Trophoblast cell (in vitro differentiated cells and primary cell): ENCODE data around the gene OGFR.
A peak's percentile ranks its signal among the peaks of the same experiment; 100 is the strongest.

ENCODE experiments used
- DNase-seq, 2 donors: peaks; one replicate each; pipeline ENCODE4 v3.0.0-alpha.2; 2016
- H2AFZ ChIP-seq: 2 replicates; pipeline ENCODE4 v1.6.1; 2013; ENCODE audit warnings: low read length, moderate library complexity, mild to moderate bottlenecking; ENCODE audit not compliant: insufficient read depth, poor library complexity
- H2AK5ac ChIP-seq: 2 replicates; pipeline ENCODE4 v1.6.1; 2013; ENCODE audit warnings: mild to moderate bottlenecking, low read length
- H2BK120ac ChIP-seq: 2 replicates; pipeline ENCODE4 v1.6.1; 2013; ENCODE audit warnings: low read length, mild to moderate bottlenecking, moderate library complexity; ENCODE audit not compliant: insufficient read depth, poor library complexity
- H2BK12ac ChIP-seq: 2 replicates; pipeline ENCODE4 v1.6.1; 2013; ENCODE audit warnings: mild to moderate bottlenecking, low read length, moderate library complexity
- H2BK5ac ChIP-seq: 2 replicates; pipeline ENCODE4 v1.6.1; 2013; ENCODE audit warnings: low read length, low read depth, moderate library complexity, mild to moderate bottlenecking; ENCODE audit not compliant: poor library complexity
- H3K14ac ChIP-seq: 2 replicates; pipeline ENCODE4 v1.6.1; 2013; ENCODE audit warnings: mild to moderate bottlenecking, low read length
- H3K18ac ChIP-seq: 2 replicates; pipeline ENCODE4 v1.6.1; 2013; ENCODE audit warnings: mild to moderate bottlenecking, low read length
- H3K23ac ChIP-seq: 2 replicates; pipeline ENCODE4 v1.6.1; 2013; ENCODE audit warnings: low read length
- H3K27ac ChIP-seq: 2 replicates; pipeline ENCODE4 v1.5.1; 2013; ENCODE audit warnings: low read depth, mild to moderate bottlenecking, inconsistent platforms, low read length, moderate library complexity
- H3K27me3 ChIP-seq: 2 replicates; pipeline ENCODE4 v1.6.1; 2013; ENCODE audit warnings: inconsistent platforms, mild to moderate bottlenecking, low read length, moderate library complexity; ENCODE audit not compliant: insufficient read depth
- H3K36me3 ChIP-seq, 2 experiments: 1 replicate in 1 of 2; 2 replicates in 1 of 2; pipeline ENCODE4 v1.6.1; 2013; ENCODE audit warnings: low read length in 2 of 2, mild to moderate bottlenecking in 2 of 2, moderate library complexity in 1 of 2; ENCODE audit not compliant: insufficient read depth in 2 of 2, control insufficient read depth in 1 of 2
- H3K4ac ChIP-seq: 2 replicates; pipeline ENCODE4 v1.6.1; 2013; ENCODE audit warnings: low read depth, mild to moderate bottlenecking, low read length, moderate library complexity
- H3K4me1 ChIP-seq, 2 experiments: 1 replicate in 1 of 2; 2 replicates in 1 of 2; pipeline ENCODE4 v1.6.1; 2013; ENCODE audit warnings: low read length in 2 of 2, mild to moderate bottlenecking in 2 of 2, moderate library complexity in 1 of 2; ENCODE audit not compliant: insufficient read depth in 2 of 2, control insufficient read depth in 1 of 2
- H3K4me2 ChIP-seq: 2 replicates; pipeline ENCODE4 v1.6.1; 2013; ENCODE audit warnings: inconsistent platforms, mild to moderate bottlenecking, low read length, moderate library complexity
- H3K4me3 ChIP-seq: 2 replicates; pipeline ENCODE4 v1.5.1; 2013; ENCODE audit warnings: mild to moderate bottlenecking, low read depth, low read length, inconsistent platforms
- H3K79me1 ChIP-seq: one replicate; pipeline ENCODE4 v1.6.1; 2013; ENCODE audit warnings: low read length
- H3K79me2 ChIP-seq: 2 replicates; pipeline ENCODE4 v1.6.1; 2013; ENCODE audit warnings: low read length, mild to moderate bottlenecking; ENCODE audit not compliant: control insufficient read depth, insufficient read depth, poor library complexity
- H3K9ac ChIP-seq: 2 replicates; pipeline ENCODE4 v1.6.1; 2013; ENCODE audit warnings: mild to moderate bottlenecking, low read length
- H3K9me3 ChIP-seq: 2 replicates; pipeline ENCODE4 v1.6.1; 2013; ENCODE audit warnings: low read depth, mild to moderate bottlenecking, control low read depth, inconsistent platforms, low read length; ENCODE audit not compliant: insufficient read depth
- H4K12ac ChIP-seq: 2 replicates; pipeline ENCODE4 v1.6.1; 2013; ENCODE audit warnings: low read depth, mild to moderate bottlenecking, low read length, moderate library complexity
- H4K8ac ChIP-seq: 2 replicates; pipeline ENCODE4 v1.6.1; 2013; ENCODE audit warnings: low read depth, mild to moderate bottlenecking, low read length, moderate library complexity
- H4K91ac ChIP-seq: one replicate; pipeline ENCODE4 v1.6.1; 2013; ENCODE audit warnings: low read depth, mild to moderate bottlenecking, low read length, moderate library complexity
- WGBS: extraction: QIAGEN DNeasy Blood & Tissue Kit; methylation state at CpG from one replicate; pipeline ENCODE4 v1.1.7; 2013; ENCODE audit warnings: missing lambda C conversion rate; ENCODE audit not compliant: insufficient read length, insufficient coverage; ENCODE audit errors: extremely low coverage; 5-methylcytosine and 5-hydroxymethylcytosine counted together

Gene OGFR

GRCh38 chr20:62819494-62820174 lies 15.0 kb downstream of the OGFR start:
- no CpG with 5 or more reads among the region's 16 CpGs for WGBS
- Histone ChIP-seq H3K23ac (no peak overlapping the region), H4K8ac (no peak overlapping the region), H3K36me3 (peaks cover 28 to 32% of the 10 kb centered on the region in 2 experiments), H3K27ac (no peak overlapping the region), H2BK5ac (no peak overlapping the region), H3K9me3 (no peaks in the 10 kb centered on the region), H4K91ac (peak overlapping the region; percentile 20), H3K14ac (no peak overlapping the region), H3K4me2 (no peak overlapping the region), H3K79me2 (peaks cover 13% of the 10 kb centered on the region), H3K27me3 (no peaks in the 10 kb centered on the region), H3K4ac (no peak overlapping the region), H3K79me1 (peaks cover 29% of the 10 kb centered on the region), H3K4me3 (no peak overlapping the region), H2AFZ (no peak overlapping the region), H3K4me1 (peaks cover 38 to 54% of the 10 kb centered on the region in 2 experiments), H2BK12ac (no peak overlapping the region), H4K12ac (no peak overlapping the region), H3K9ac (no peak overlapping the region), H2BK120ac (no peak overlapping the region), H3K18ac (no peak overlapping the region), H2AK5ac (no peak overlapping the region)
- DNase-seq, result peak; percentile 97

- H3K27me3 ChIP-seq, result no peaks in the 10 kb centered on the region
- no peak overlapping the region for H3K4me2 ChIP-seq
- H4K91ac ChIP-seq, result peak overlapping the region; percentile 20
- no peak overlapping the region for H2AK5ac ChIP-seq
- H3K9me3 ChIP-seq, result no peaks in the 10 kb centered on the region
- no peak overlapping the region for H4K8ac ChIP-seq
- DNase-seq, result no peak
- H3K36me3 ChIP-seq, result peaks cover 31 to 34% of the 10 kb centered on the region in 2 experiments
- H3K4me3 ChIP-seq, result no peak overlapping the region
- no peak overlapping the region for H2AFZ ChIP-seq
- H3K23ac ChIP-seq, result no peak overlapping the region
- H3K27ac ChIP-seq, result no peak overlapping the region
- no peak overlapping the region for H3K14ac ChIP-seq
- H3K79me1 ChIP-seq, result peaks cover 29% of the 10 kb centered on the region
- H2BK12ac ChIP-seq, result no peak overlapping the region
- H3K79me2 ChIP-seq, result peaks cover 13% of the 10 kb centered on the region
- H4K12ac ChIP-seq, result no peak overlapping the region
- H2BK5ac ChIP-seq, result no peak overlapping the region
- H3K4ac ChIP-seq, result no peak overlapping the region
- no peak overlapping the region for H2BK120ac ChIP-seq
- peaks cover 31 to 47% of the 10 kb centered on the region in 2 experiments for H3K4me1 ChIP-seq
- H3K9ac ChIP-seq, result no peak overlapping the region
- no peak overlapping the region for H3K18ac ChIP-seq
- WGBS, result no CpG with 5 or more reads among the region's 23 CpGs
Observed at GRCh38 chr20:62820208-62820961, 15.8 kb downstream of the OGFR start.

GRCh38 chr20:62820962-62821725 lies 16.5 kb downstream of the OGFR start:
- no peak overlapping the region for H3K23ac ChIP-seq
- H2AFZ ChIP-seq, result no peak overlapping the region
- H3K9me3 ChIP-seq, result no peaks in the 10 kb centered on the region
- H3K27ac ChIP-seq, result no peak overlapping the region
- no peak overlapping the region for H2BK5ac ChIP-seq
- no peak overlapping the region for H3K4me2 ChIP-seq
- DNase-seq, result no peak
- no peak overlapping the region for H4K8ac ChIP-seq
- H3K36me3 ChIP-seq, result peaks cover 39 to 42% of the 10 kb centered on the region in 2 experiments
- H3K9ac ChIP-seq, result no peak overlapping the region
- H3K4me1 ChIP-seq, result peaks cover 24 to 39% of the 10 kb centered on the region in 2 experiments
- H4K91ac ChIP-seq, result no peak overlapping the region
- H3K79me1 ChIP-seq, result peaks cover 25% of the 10 kb centered on the region
- H2BK120ac ChIP-seq, result no peak overlapping the region
- H3K4me3 ChIP-seq, result no peak overlapping the region
- no peak overlapping the region for H3K18ac ChIP-seq
- no peak overlapping the region for H2AK5ac ChIP-seq
- no peaks in the 10 kb centered on the region for H3K27me3 ChIP-seq
- H3K4ac ChIP-seq, result no peak overlapping the region
- no peak overlapping the region for H2BK12ac ChIP-seq
- peaks cover 11% of the 10 kb centered on the region for H3K79me2 ChIP-seq
- H4K12ac ChIP-seq, result no peak overlapping the region
- WGBS, result no CpG with 5 or more reads among the region's 19 CpGs
- H3K14ac ChIP-seq, result no peak overlapping the region

- Histone ChIP-seq H3K23ac (no peak overlapping the region), H3K4me2 (no peak overlapping the region), H4K8ac (no peak overlapping the region), H2BK12ac (no peak overlapping the region), H4K91ac (no peak overlapping the region), H3K9ac (no peak overlapping the region), H3K27me3 (no peaks in the 10 kb centered on the region), H2BK120ac (no peak overlapping the region), H3K4ac (no peak overlapping the region), H3K14ac (no peak overlapping the region), H2AFZ (no peak overlapping the region), H3K4me3 (no peak overlapping the region), H3K18ac (no peak overlapping the region), H3K27ac (no peak overlapping the region), H2AK5ac (no peak overlapping the region), H3K4me1 (peaks cover 21 to 35% of the 10 kb centered on the region in 2 experiments), H3K79me1 (peaks cover 20% of the 10 kb centered on the region), H3K36me3 (peaks cover 45 to 48% of the 10 kb centered on the region in 2 experiments), H4K12ac (no peak overlapping the region), H2BK5ac (no peak overlapping the region), H3K9me3 (no peaks in the 10 kb centered on the region), H3K79me2 (peaks cover 6% of the 10 kb centered on the region)
- DNase-seq, result no peak
- WGBS, result no CpG with 5 or more reads among the region's 12 CpGs
Observed at GRCh38 chr20:62821726-62822210, 17.1 kb downstream of the OGFR start.
